Measurements from ENCODE around the gene A4GALT. TPM values are rescaled to one million over a fixed set of nuclear protein-coding genes. Genes with fewer than 3 reads are reported as not detected.

The A4GALT gene
- total and polyA plus RNA-seq, 5 experiments from 2014 or later, result not detected

GRCh38 chr22:42711895-42712837 is 8.5 kb downstream of the A4GALT start:
- DNase-seq, result no peak
- no peak for ATAC-seq
- Mint-ChIP-seq H3K9me3 (peaks cover 0 to 25% (median 9%) of the 10 kb centered on the region in 9 donors), H3K4me3 (no peak overlapping the region), H3K27ac (no peak overlapping the region), H3K4me1 (peaks cover 0 to 11% (median 0%) of the 10 kb centered on the region in 4 donors), H3K36me3 (peaks cover 0 to 7% (median 5%) of the 10 kb centered on the region in 3 donors), H3K27me3 (peaks cover 15 to 50% (median 33%) of the 10 kb centered on the region in 5 donors)
- POLR2A ChIA-PET, result no interaction called here

GRCh38 chr22:42711281-42711731 is 9.4 kb downstream of the A4GALT start:
- no peak overlapping the region for H3K4me3 Mint-ChIP-seq
- no peak for DNase-seq
- POLR2A ChIA-PET, result no interaction called here
- H3K27ac Mint-ChIP-seq, result no peak overlapping the region
- peaks cover 8 to 42% (median 26%) of the 10 kb centered on the region in 5 donors for H3K27me3 Mint-ChIP-seq
- H3K9me3 Mint-ChIP-seq, result peaks cover 0 to 25% (median 9%) of the 10 kb centered on the region in 9 donors
- peaks cover 0 to 3% (median 0%) of the 10 kb centered on the region in 4 donors for H3K4me1 Mint-ChIP-seq
- no peak for ATAC-seq
- peaks cover 0 to 7% (median 5%) of the 10 kb centered on the region in 3 donors for H3K36me3 Mint-ChIP-seq

- H3K4me1 Mint-ChIP-seq, result no peaks in the 10 kb centered on the region
- H3K27me3 Mint-ChIP-seq, result peaks cover 6 to 25% (median 18%) of the 10 kb centered on the region in 5 donors
- no peak for ATAC-seq
- no peak overlapping the region for H3K27ac Mint-ChIP-seq
- no peak for DNase-seq
- POLR2A ChIA-PET, result interaction anchor here (0.6 kb wide), 1 partner anchor 93 kb away, joined by 3 read pairs; no protein-coding TSS in a partner anchor
- peaks cover 0 to 7% (median 5%) of the 10 kb centered on the region in 3 donors for H3K36me3 Mint-ChIP-seq
- peaks cover 0 to 25% (median 9%) of the 10 kb centered on the region in 9 donors for H3K9me3 Mint-ChIP-seq
- no peak overlapping the region for H3K4me3 Mint-ChIP-seq
Measured at GRCh38 chr22:42708417-42708816, 12.3 kb downstream of the A4GALT start.

GRCh38 chr22:42707496-42707895 is 13.2 kb downstream of the A4GALT start:
- DNase-seq, result no peak
- Mint-ChIP-seq H3K9me3 (peaks cover 0 to 25% (median 9%) of the 10 kb centered on the region in 9 donors), H3K4me3 (no peak overlapping the region), H3K27me3 (peaks cover 3 to 16% (median 12%) of the 10 kb centered on the region in 5 donors), H3K36me3 (peaks cover 0 to 7% (median 5%) of the 10 kb centered on the region in 3 donors), H3K4me1 (no peaks in the 10 kb centered on the region), H3K27ac (no peak overlapping the region)
- no peak for ATAC-seq
- POLR2A ChIA-PET, result no interaction called here

- DNase-seq (no peak), ATAC-seq (no peak)
- H3K27ac Mint-ChIP-seq, result no peak overlapping the region
- POLR2A ChIA-PET, result no interaction called here
- H3K36me3 Mint-ChIP-seq, result peaks cover 0 to 3% (median 3%) of the 10 kb centered on the region in 3 donors
- peaks cover 0 to 13% (median 5%) of the 10 kb centered on the region in 9 donors for H3K9me3 Mint-ChIP-seq
- H3K4me3 Mint-ChIP-seq, result no peak overlapping the region
- H3K27me3 Mint-ChIP-seq, result peaks cover 0 to 6% (median 2%) of the 10 kb centered on the region in 5 donors
- no peaks in the 10 kb centered on the region for H3K4me1 Mint-ChIP-seq
Measured at GRCh38 chr22:42704896-42705295, 15.8 kb downstream of the A4GALT start.

- ATAC-seq (no peak), DNase-seq (no peak)
- Mint-ChIP-seq H3K36me3 (no peaks in the 10 kb centered on the region), H3K27ac (no peak overlapping the region), H3K4me1 (no peaks in the 10 kb centered on the region), H3K9me3 (no peaks in the 10 kb centered on the region), H3K27me3 (peaks cover 0 to 6% (median 2%) of the 10 kb centered on the region in 5 donors), H3K4me3 (no peak overlapping the region)
- POLR2A ChIA-PET, result no interaction called here
Measured at GRCh38 chr22:42702675-42703074, 18.0 kb downstream of the A4GALT start.

GRCh38 chr22:42701694-42702093 is 19.0 kb downstream of the A4GALT start:
- POLR2A ChIA-PET, result no interaction called here
- H3K9me3 Mint-ChIP-seq, result no peaks in the 10 kb centered on the region
- DNase-seq (no peak), ATAC-seq (no peak)
- no peak overlapping the region for H3K4me3 Mint-ChIP-seq
- no peak overlapping the region for H3K27ac Mint-ChIP-seq
- peaks cover 0 to 2% (median 1%) of the 10 kb centered on the region in 5 donors for H3K27me3 Mint-ChIP-seq
- peaks cover 0 to 3% (median 0%) of the 10 kb centered on the region in 4 donors for H3K4me1 Mint-ChIP-seq
- no peaks in the 10 kb centered on the region for H3K36me3 Mint-ChIP-seq

- Mint-ChIP-seq H3K9me3 (no peaks in the 10 kb centered on the region), H3K36me3 (no peaks in the 10 kb centered on the region), H3K4me3 (no peak overlapping the region), H3K27ac (no peak overlapping the region), H3K27me3 (peaks cover 0 to 2% (median 1%) of the 10 kb centered on the region in 5 donors), H3K4me1 (peaks cover 0 to 3% (median 0%) of the 10 kb centered on the region in 4 donors)
- ATAC-seq (no peak), DNase-seq (no peak)
- POLR2A ChIA-PET, result no interaction called here
Measured at GRCh38 chr22:42700901-42701300, 19.8 kb downstream of the A4GALT start.

- DNase-seq (no peak), ATAC-seq (no peak)
- Mint-ChIP-seq H3K4me3 (no peak overlapping the region), H3K36me3 (no peaks in the 10 kb centered on the region), H3K27me3 (peaks cover 0 to 2% (median 1%) of the 10 kb centered on the region in 5 donors), H3K27ac (no peak overlapping the region), H3K4me1 (peaks cover 0 to 3% (median 0%) of the 10 kb centered on the region in 4 donors), H3K9me3 (no peaks in the 10 kb centered on the region)
- POLR2A ChIA-PET, result no interaction called here
Measured at GRCh38 chr22:42700355-42700754, 20.3 kb downstream of the A4GALT start.

GRCh38 chr22:42699976-42700352 is 20.7 kb downstream of the A4GALT start:
- Mint-ChIP-seq H3K27me3 (peaks cover 0 to 2% (median 1%) of the 10 kb centered on the region in 5 donors), H3K4me1 (peaks cover 0 to 3% (median 0%) of the 10 kb centered on the region in 4 donors), H3K9me3 (no peaks in the 10 kb centered on the region), H3K4me3 (no peak overlapping the region), H3K27ac (no peak overlapping the region), H3K36me3 (no peaks in the 10 kb centered on the region)
- DNase-seq (no peak), ATAC-seq (no peak)
- POLR2A ChIA-PET, result no interaction called here

GRCh38 chr22:42699281-42699975 is 21.2 kb downstream of the A4GALT start:
- Mint-ChIP-seq H3K4me3 (no peak overlapping the region), H3K4me1 (peaks cover 0 to 3% (median 0%) of the 10 kb centered on the region in 4 donors), H3K27me3 (peaks cover 0 to 1% (median under 1%) of the 10 kb centered on the region in 5 donors), H3K27ac (peak overlapping the region in 1 of 10 donors; percentile 34), H3K9me3 (no peaks in the 10 kb centered on the region), H3K36me3 (no peaks in the 10 kb centered on the region)
- POLR2A ChIA-PET, result no interaction called here
- ATAC-seq (no peak), DNase-seq (no peak)

- Mint-ChIP-seq H3K4me3 (no peak overlapping the region), H3K27me3 (peaks cover 0 to 1% (median 0%) of the 10 kb centered on the region in 5 donors), H3K4me1 (peaks cover 0 to 3% (median 1%) of the 10 kb centered on the region in 4 donors), H3K36me3 (no peaks in the 10 kb centered on the region), H3K9me3 (no peaks in the 10 kb centered on the region), H3K27ac (no peak overlapping the region)
- no peak for DNase-seq
- ATAC-seq, result no peak
- POLR2A ChIA-PET, result no interaction called here
Measured at GRCh38 chr22:42697542-42698013, 23.1 kb downstream of the A4GALT start.

Measured in naive thymus-derived CD8-positive, alpha-beta T cell (primary cell).